Muscle layer of colon (tissue), 2 donors: Measurements from ENCODE around the gene CYB5R2.

Experiments used
- H3K27ac ChIP-seq: one replicate; pipeline ENCODE4 v1.7.0; 2013; ENCODE audit warnings: low read depth, mild to moderate bottlenecking, low read length, moderate library complexity
- H3K27me3 ChIP-seq, 2 donors: one replicate each; pipeline ENCODE4 v1.7.0; 2013; ENCODE audit warnings: low read length in 2 of 2, mild to moderate bottlenecking in 2 of 2; ENCODE audit not compliant: insufficient read depth in 2 of 2, control insufficient read depth in 1 of 2
- H3K36me3 ChIP-seq: one replicate; pipeline ENCODE4 v1.7.0; 2013; ENCODE audit warnings: mild to moderate bottlenecking, low read length; ENCODE audit not compliant: insufficient read depth
- H3K4me1 ChIP-seq: one replicate; pipeline ENCODE4 v1.7.0; 2013; ENCODE audit warnings: mild to moderate bottlenecking, low read length; ENCODE audit not compliant: insufficient read depth
- H3K4me3 ChIP-seq, 2 donors: one replicate each; pipeline ENCODE4 v1.7.0; 2013; ENCODE audit warnings: low read length in 2 of 2, low read depth in 1 of 2, mild to moderate bottlenecking in 1 of 2, moderate library complexity in 1 of 2
- H3K9ac ChIP-seq: one replicate; pipeline ENCODE4 v1.7.0; 2013; ENCODE audit warnings: low read length
- H3K9me3 ChIP-seq: one replicate; pipeline ENCODE4 v1.7.0; 2013; ENCODE audit warnings: mild to moderate bottlenecking, low read length
- donor health status: abdominal sarcoma.
- donor health status: Adenocarcinoma of cecum.

CYB5R2 gene

DNA sequence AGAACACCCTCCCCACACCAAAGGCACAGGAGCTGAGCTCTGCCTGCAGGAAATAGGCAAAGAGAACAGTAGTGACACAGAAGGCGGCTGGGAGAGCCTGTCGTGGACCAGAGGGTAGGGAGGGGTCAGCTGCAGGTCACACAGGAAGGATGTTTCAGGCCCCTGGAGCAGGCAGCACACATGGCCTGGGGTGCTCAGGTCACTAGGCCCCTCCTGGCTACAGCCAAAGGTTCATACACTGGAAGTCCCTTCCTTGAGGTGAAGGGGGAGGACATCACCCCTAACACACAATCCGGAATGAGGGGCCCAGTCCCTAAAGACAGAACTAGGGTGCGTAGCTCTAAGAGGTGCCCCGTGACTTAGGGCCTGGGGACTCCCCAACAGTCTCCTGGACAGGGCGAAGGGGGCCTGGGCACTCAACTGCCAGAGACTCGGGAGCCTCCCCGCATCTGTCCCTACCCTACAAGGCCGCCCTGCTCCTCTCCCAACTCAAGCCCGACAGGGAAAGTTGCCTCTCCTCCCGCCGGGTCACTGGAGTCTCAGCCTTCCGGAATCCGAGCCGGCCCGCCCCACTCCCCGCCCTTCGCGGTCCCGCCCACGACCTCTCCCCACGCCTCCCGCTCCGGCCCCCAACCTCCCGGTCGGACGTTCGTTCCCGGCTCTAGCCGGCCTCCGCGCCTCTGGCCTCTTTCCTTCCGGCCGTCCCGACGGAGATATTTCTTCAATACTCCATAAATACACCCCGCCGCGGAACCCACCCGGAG, at the start of gene CYB5R2:
CYB5R2 (minus strand) TSS at position 541 of the 764 bp plus-strand sequence. CDS start 675 bp downstream, outside the sequence.
- no peak within 1 kb of the TSS for H3K27ac ChIP-seq
- no peaks in the 10 kb centered on the region for H3K36me3 ChIP-seq
- peaks cover 8% of the 10 kb centered on the region for H3K4me1 ChIP-seq
- peak within 1 kb of the TSS; percentile 41 to 42 for H3K4me3 ChIP-seq
- peaks cover 3 to 29% of the 10 kb centered on the region in 2 donors for H3K27me3 ChIP-seq
- H3K9me3 ChIP-seq, result no peaks in the 10 kb centered on the region
- H3K9ac ChIP-seq, result no peak within 1 kb of the TSS

DNA sequence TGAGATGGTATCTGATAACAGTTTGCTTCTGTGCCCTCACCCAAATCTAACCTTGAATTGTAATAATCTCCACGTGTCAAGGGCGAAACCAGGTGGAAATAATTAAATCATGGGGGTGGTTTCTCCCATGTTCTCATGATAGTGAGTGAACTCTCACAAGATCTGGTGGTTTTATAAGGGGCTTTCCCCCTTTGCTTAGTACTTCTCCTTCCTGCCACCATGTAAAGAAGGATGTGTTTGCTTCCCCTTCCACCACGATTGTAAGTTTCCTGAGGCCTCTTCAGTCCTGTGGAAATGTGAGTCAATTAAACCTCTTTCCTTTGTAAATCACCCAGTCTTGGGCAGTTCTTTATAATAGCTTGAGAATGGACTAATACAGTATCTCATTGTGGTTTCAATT, 41.5 kb upstream of the CYB5R2 start:
- Histone ChIP-seq H3K9me3 (no peaks in the 10 kb centered on the region), H3K27ac (no peak overlapping the region), H3K4me1 (no peaks in the 10 kb centered on the region), H3K36me3 (no peaks in the 10 kb centered on the region), H3K9ac (no peak overlapping the region), H3K27me3 (no peaks in the 10 kb centered on the region), H3K4me3 (no peak overlapping the region)

DNA sequence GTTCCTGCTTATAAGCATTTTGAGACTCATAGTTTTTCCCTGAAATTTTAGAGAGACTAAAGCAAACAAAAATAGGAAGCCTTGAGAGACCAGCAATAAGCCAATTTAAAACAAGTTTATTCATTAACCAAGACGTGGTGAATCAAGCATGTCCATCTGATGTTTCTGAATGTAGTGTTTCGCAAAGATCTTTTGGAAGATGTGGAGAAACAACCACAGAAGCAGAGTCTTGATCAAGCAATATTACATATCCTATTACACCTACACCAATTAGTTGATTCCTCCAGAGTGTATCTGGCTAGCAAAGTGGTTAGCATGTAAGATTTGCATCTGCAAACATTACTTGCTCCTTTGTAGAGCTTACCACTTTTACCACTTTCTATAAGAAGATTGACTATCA, 33.1 kb upstream of the CYB5R2 start, which contains the start of gene OVCH2:
OVCH2 (minus strand) TSS at position 101 of the 400 bp plus-strand sequence; CDS start at position 18, 83 bp downstream.
- Histone ChIP-seq H3K27ac (no peak within 1 kb of the TSS), H3K36me3 (no peaks in the 10 kb centered on the region), H3K27me3 (no peaks in the 10 kb centered on the region), H3K9ac (no peak within 1 kb of the TSS), H3K4me3 (no peak within 1 kb of the TSS), H3K4me1 (no peaks in the 10 kb centered on the region), H3K9me3 (no peaks in the 10 kb centered on the region)

DNA sequence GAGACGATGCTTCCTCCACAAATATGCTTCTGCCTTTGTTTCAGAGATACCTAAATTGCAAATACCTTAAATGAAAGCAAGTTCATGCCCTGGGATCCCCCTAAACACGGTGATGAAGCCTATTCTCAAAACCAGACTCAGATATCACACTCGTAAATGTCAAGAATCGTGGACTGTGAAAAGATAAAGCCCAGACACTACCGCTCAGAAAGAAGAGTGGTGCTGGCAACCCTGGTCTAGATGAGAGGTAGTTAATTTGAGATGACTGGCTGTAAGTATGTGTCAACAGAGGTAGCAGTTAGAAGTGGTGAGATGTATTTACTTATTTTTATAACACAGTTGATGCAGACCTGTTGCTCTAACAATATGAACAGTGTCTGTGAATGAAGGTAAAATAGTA, 30.4 kb upstream of the CYB5R2 start:
- H3K4me1 ChIP-seq, result no peaks in the 10 kb centered on the region
- no peaks in the 10 kb centered on the region for H3K36me3 ChIP-seq
- H3K9me3 ChIP-seq, result no peaks in the 10 kb centered on the region
- no peak overlapping the region for H3K9ac ChIP-seq
- H3K27me3 ChIP-seq, result no peaks in the 10 kb centered on the region
- no peak overlapping the region for H3K27ac ChIP-seq
- no peak overlapping the region for H3K4me3 ChIP-seq

DNA sequence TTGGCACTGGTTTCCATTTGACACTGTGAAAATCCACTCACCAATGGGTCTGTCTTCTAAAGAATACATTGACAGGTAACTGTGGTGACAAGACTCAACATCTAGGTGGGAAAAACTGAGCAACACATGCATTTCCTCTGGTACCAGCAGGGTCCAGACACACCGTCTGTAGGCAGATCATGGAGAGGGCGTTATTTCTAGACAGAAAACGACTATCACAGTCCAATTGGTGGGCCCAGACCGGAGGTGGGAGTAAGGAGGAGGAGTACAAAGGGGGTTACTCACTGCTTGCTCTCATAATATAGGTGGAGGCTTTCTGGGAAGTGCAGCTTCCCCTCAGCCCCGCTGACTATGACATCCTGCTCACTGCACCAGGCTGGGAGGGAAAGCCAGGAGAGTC, 23.1 kb upstream of the CYB5R2 start:
- no peak overlapping the region for H3K9ac ChIP-seq
- no peaks in the 10 kb centered on the region for H3K4me1 ChIP-seq
- no peak overlapping the region for H3K4me3 ChIP-seq
- H3K27me3 ChIP-seq, result no peaks in the 10 kb centered on the region
- H3K9me3 ChIP-seq, result no peaks in the 10 kb centered on the region
- no peaks in the 10 kb centered on the region for H3K36me3 ChIP-seq
- no peak overlapping the region for H3K27ac ChIP-seq

DNA sequence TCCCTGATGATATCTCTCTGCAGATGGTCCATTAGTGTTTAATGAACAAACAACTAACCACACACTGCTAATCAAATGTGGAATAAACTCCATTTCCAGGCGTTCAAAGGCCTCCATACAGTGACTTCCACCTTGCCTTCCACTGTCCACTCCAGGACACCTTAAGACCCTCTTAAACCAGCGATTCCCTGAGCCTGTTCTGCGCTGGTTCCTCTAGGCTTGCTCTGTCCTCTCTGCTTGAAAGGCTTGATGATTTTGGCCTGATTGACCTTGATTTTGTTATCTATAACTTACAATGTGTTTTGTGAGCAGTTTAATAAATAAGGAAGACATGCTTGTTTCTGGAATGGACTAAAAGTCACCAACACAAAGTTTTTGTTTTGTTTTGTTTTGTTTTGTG, 20.9 kb upstream of the CYB5R2 start:
- Histone ChIP-seq H3K4me1 (no peaks in the 10 kb centered on the region), H3K27ac (no peak overlapping the region), H3K36me3 (no peaks in the 10 kb centered on the region), H3K4me3 (no peak overlapping the region), H3K27me3 (no peaks in the 10 kb centered on the region), H3K9ac (no peak overlapping the region), H3K9me3 (no peaks in the 10 kb centered on the region)

DNA sequence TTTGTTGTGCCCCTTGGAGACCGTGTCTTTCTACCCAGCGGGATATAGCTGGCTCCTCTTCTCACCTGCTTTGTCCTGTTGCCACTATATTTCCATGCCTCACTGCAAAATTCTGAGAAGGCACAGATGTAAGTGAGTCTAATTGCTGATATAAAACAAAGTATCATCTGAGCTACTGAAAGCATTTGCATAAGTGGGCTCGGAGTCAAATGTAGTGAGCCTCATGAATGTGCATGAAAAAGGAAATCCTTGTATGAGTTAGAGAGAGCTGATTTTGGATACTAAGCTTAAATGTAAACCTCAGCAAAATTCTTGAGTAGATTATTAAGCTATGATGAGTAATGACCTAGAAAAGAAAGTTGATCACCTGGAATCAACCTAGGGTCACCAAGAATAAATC, 19.1 kb upstream of the CYB5R2 start:
- H3K27me3 ChIP-seq, result no peaks in the 10 kb centered on the region
- no peak overlapping the region for H3K9ac ChIP-seq
- H3K27ac ChIP-seq, result no peak overlapping the region
- H3K36me3 ChIP-seq, result no peaks in the 10 kb centered on the region
- H3K4me3 ChIP-seq, result no peak overlapping the region
- H3K9me3 ChIP-seq, result no peaks in the 10 kb centered on the region
- H3K4me1 ChIP-seq, result no peaks in the 10 kb centered on the region

DNA sequence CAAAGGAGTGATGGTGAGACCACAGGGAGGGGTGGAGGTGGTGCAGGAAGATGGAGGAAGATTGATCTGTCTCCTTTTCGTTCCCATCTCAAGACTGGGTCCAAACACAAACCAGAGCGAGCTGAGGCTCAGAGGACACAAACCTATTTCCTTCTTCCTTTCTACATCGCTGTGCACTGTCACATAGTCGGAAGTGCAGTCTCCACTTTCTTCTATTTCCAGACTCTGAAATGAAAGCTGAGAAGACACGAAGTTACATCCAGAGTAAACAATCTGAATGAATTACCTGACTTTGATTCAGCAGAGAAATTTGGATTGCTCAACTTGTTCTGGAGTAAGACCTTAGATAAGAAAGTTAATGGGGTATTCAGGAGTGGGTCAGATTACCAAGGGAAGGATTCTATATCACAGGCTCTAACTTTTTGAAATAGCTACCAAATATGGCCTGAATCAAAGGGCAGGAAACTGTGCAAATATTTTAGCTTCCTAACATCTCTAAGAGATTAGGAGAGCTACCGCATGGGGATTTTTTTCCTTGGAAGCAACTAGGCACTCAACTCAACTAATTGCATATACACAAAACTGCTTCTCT, 18.6 kb upstream of the CYB5R2 start:
- Histone ChIP-seq H3K4me3 (no peak overlapping the region), H3K9ac (no peak overlapping the region), H3K27ac (no peak overlapping the region), H3K27me3 (no peaks in the 10 kb centered on the region), H3K9me3 (no peaks in the 10 kb centered on the region), H3K4me1 (no peaks in the 10 kb centered on the region), H3K36me3 (no peaks in the 10 kb centered on the region)

DNA sequence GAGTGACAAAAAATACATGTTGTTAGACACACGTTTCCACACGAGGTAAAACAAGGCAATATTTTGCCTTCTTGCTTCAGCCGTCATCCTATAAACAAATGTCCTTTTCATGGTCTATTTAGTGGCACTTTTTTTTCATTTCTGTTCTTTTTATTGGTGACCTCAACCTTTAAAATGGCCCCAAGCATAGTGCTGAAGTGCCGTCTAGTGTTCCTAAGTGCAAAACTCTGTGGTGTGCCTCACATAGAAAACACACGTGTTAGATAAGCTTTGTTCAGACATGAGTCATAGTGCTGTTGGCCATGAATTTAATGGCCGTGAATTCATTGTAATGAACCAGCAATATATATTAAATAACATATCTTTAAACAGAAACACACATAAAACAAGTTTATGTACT, 17.3 kb upstream of the CYB5R2 start:
- H3K27me3 ChIP-seq, result no peaks in the 10 kb centered on the region
- H3K27ac ChIP-seq, result no peak overlapping the region
- no peak overlapping the region for H3K9ac ChIP-seq
- H3K9me3 ChIP-seq, result no peaks in the 10 kb centered on the region
- no peaks in the 10 kb centered on the region for H3K36me3 ChIP-seq
- no peak overlapping the region for H3K4me3 ChIP-seq
- no peaks in the 10 kb centered on the region for H3K4me1 ChIP-seq

DNA sequence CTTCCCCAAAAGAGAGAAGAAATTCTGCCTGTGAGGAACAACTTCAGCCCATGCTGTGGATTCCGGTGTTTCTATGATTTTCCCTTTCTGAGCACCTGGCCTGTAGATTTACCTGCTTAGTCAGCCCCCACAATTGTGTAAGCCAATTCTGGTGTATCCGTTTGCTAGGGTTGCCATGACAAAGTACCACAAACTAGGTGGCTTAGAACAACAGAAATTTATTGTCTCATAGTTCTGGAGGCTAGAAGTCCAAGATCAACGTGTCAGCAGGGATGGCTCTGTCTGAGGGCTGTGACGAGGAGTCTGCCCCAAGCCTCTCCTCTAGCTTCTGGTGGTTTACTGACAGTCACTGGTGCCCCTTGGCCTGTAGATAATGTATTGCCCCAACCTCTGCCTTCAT, 15.9 kb upstream of the CYB5R2 start:
- H3K9me3 ChIP-seq, result no peaks in the 10 kb centered on the region
- no peak overlapping the region for H3K9ac ChIP-seq
- H3K4me3 ChIP-seq, result no peak overlapping the region
- no peaks in the 10 kb centered on the region for H3K27me3 ChIP-seq
- no peak overlapping the region for H3K27ac ChIP-seq
- H3K4me1 ChIP-seq, result no peaks in the 10 kb centered on the region
- no peaks in the 10 kb centered on the region for H3K36me3 ChIP-seq

DNA sequence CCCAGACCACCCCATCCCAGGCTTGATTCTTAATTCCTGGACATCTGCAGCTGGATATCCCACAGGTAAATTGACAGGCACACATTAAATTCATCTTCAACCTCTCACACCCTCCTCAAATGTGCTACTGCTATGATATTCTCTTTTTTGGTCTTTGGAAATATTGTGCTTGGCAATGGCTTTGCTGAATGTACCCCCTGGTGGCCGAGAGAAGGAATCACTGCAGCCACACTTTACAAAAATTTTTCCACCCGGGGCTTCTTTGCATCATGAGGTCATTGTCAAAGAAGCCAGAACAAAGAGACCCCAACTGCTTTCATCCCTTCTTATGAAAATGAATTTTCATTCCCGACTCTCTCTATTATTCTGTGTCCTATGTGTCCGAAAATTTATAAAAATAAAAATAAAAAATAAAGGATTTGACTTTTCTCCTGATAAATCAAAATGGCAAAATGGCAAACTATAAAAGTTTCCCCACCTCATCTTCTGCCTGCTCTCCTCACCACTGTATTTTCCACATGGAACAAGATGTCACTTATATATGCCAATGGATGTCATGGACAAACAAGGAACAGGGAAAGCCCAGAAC, 15.0 kb upstream of the CYB5R2 start:
- no peaks in the 10 kb centered on the region for H3K9me3 ChIP-seq
- no peaks in the 10 kb centered on the region for H3K4me1 ChIP-seq
- H3K27me3 ChIP-seq, result no peaks in the 10 kb centered on the region
- H3K27ac ChIP-seq, result no peak overlapping the region
- H3K9ac ChIP-seq, result no peak overlapping the region
- no peak overlapping the region for H3K4me3 ChIP-seq
- H3K36me3 ChIP-seq, result no peaks in the 10 kb centered on the region
